ENCODE measurements around the gene GPX4. TPM values are rescaled to one million over a fixed set of nuclear protein-coding genes. Genes with fewer than 3 reads are reported as not detected.

The GPX4 gene, protein sequence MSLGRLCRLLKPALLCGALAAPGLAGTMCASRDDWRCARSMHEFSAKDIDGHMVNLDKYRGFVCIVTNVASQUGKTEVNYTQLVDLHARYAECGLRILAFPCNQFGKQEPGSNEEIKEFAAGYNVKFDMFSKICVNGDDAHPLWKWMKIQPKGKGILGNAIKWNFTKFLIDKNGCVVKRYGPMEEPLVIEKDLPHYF
- 100 to 1,000 TPM; 370 to 717 (median 484) TPM for total RNA-seq

DNA sequence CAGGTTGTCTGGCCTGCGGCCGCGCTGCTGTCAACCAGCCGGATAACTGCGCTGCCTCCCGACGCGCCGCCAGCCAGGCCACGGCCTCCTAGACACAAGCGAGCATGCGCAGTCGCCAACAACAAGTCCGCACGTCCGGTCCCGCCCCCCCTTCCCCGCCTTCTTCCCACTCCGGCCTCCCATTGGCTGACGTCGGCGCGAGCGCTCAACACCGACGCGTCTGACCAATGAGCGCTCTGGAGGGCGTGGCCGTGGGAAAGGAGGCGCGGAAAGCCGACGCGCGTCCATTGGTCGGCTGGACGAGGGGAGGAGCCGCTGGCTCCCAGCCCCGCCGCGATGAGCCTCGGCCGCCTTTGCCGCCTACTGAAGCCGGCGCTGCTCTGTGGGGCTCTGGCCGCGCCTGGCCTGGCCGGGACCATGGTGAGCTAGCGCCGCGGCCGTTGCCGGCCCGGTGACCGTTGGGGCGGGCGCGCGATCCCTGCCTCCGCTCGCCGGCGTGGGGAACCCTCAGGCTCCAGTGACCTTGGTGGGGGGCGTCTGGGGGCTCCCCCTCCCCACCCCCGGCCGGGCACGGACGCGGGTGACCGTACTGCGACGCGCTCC is at the start of gene GPX4:
Gene GPX4, plus strand, starts transcription at position 287 of the 603 bp plus-strand sequence. Its CDS starts 50 bp downstream, at position 337.
- peak within 1 kb of the TSS; percentile 77 to 96 (median 86) for H3K4me3 ChIP-seq
- H3K9me3 ChIP-seq, result no peaks in the 10 kb centered on the region
- H3K4me1 ChIP-seq, result peaks cover 59 to 79% (median 71%) of the 10 kb centered on the region in 4 donors
- DNase-seq (peak; percentile 98), ATAC-seq (ENCODE audit: low FRiP score in 2 of 2) (peak; percentile 90 to 93)
- H3K36me3 ChIP-seq, result peaks cover 13 to 32% (median 32%) of the 10 kb centered on the region in 4 donors
- no peaks in the 10 kb centered on the region for H3K27me3 ChIP-seq
- H3K27ac ChIP-seq, result peak within 1 kb of the TSS; percentile 96 to 100 (median 97)
- 0 to 3% methylated on average over 6 to 23 of the region's 75 CpGs for WGBS, 2 donors
- TF ChIP-seq EP300 (IDR thresholded peaks at IDR 0.05) (peak in 1 of 4 donors; percentile 76), POLR2AphosphoS5 (IDR thresholded peaks at IDR 0.05) (peak; percentile 92 to 97), POLR2A (IDR thresholded peaks at IDR 0.05) (peak in 3 of 4 donors; percentile 94 to 99 (median 98))
- TF ChIP-seq, protein P1, sequence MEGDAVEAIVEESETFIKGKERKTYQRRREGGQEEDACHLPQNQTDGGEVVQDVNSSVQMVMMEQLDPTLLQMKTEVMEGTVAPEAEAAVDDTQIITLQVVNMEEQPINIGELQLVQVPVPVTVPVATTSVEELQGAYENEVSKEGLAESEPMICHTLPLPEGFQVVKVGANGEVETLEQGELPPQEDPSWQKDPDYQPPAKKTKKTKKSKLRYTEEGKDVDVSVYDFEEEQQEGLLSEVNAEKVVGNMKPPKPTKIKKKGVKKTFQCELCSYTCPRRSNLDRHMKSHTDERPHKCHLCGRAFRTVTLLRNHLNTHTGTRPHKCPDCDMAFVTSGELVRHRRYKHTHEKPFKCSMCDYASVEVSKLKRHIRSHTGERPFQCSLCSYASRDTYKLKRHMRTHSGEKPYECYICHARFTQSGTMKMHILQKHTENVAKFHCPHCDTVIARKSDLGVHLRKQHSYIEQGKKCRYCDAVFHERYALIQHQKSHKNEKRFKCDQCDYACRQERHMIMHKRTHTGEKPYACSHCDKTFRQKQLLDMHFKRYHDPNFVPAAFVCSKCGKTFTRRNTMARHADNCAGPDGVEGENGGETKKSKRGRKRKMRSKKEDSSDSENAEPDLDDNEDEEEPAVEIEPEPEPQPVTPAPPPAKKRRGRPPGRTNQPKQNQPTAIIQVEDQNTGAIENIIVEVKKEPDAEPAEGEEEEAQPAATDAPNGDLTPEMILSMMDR (IDR thresholded peaks at IDR 0.05), result no peak

DNA sequence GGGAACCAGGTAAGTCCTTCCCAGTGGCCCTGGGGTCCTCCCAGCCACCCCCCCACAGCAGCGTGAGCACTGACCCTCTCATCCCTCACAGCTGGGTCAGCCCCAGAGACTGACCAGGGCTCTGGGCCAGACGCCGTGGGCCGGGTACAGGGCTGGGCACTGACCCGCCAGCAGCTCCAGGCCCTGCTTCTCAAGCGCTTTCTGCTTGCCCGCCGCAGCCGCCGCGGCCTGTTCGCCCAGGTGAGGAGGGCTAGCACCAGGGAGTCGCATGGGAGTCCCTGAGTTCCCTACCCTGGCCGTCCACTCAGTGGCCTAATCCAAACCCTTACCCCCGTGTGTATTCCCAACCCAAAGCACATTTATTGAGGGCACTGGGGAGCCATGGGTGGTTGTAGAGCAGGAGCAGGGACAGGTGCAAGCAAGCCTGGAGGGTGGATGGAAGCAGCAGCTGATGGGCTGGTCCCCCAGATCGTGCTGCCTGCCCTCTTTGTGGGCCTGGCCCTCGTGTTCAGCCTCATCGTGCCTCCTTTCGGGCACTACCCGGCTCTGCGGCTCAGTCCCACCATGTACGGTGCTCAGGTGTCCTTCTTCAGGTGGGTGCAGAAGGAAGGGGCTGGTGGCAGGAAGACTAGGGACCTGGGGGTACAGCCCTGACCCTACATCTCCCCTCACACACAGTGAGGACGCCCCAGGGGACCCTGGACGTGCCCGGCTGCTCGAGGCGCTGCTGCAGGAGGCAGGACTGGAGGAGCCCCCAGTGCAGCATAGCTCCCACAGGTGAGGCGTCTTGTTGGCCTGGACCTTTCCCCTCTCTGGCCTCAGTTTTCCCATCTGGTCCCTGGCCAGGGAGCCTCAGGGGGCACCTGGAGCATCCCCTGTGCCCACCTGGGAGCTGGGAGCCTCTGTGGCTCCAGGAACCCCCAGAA is 49.4 kb upstream of the GPX4 start:
- no peak overlapping the region for H3K27ac ChIP-seq
- no peak for ATAC-seq (ENCODE audit: low FRiP score in 2 of 2)
- no peak overlapping the region for H3K4me3 ChIP-seq
- 94% methylated on average over 20 to 28 of the region's 28 CpGs for WGBS, 2 donors
- peaks cover 0 to 23% (median 3%) of the 10 kb centered on the region in 4 donors for H3K36me3 ChIP-seq
- no peaks in the 10 kb centered on the region for H3K27me3 ChIP-seq
- TF ChIP-seq POLR2AphosphoS5 (IDR thresholded peaks at IDR 0.05) (no peak), POLR2A (IDR thresholded peaks at IDR 0.05) (no peak), EP300 (IDR thresholded peaks at IDR 0.05) (no peak)
- TF ChIP-seq, protein P1 (IDR thresholded peaks at IDR 0.05), result no peak
- H3K4me1 ChIP-seq, result no peaks in the 10 kb centered on the region
- H3K9me3 ChIP-seq, result peaks cover 17 to 28% (median 22%) of the 10 kb centered on the region in 4 donors
- peak in 1 of 2 donors; percentile 81 for DNase-seq

DNA sequence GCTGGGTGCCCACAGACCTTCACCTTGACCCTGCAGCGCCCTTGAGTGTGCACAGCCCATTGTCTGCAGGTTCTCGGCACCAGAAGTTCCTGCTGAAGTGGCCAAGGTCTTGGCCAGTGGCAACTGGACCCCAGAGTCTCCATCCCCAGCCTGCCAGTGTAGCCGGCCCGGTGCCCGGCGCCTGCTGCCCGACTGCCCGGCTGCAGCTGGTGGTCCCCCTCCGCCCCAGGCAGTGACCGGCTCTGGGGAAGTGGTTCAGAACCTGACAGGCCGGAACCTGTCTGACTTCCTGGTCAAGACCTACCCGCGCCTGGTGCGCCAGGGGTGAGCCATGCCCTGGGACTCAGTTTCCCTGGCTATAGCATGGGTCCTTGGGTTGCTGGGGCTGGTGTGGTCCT is 48.8 kb upstream of the GPX4 start:
- H3K27me3 ChIP-seq, result no peaks in the 10 kb centered on the region
- H3K9me3 ChIP-seq, result peaks cover 17 to 28% (median 22%) of the 10 kb centered on the region in 4 donors
- no peaks in the 10 kb centered on the region for H3K4me1 ChIP-seq
- ATAC-seq (ENCODE audit: low FRiP score in 2 of 2) (no peak), DNase-seq (peak in 1 of 2 donors; percentile 78)
- 92 to 95% methylated on average over 4 to 6 of the region's 14 CpGs for WGBS, 2 donors
- H3K4me3 ChIP-seq, result no peak overlapping the region
- peaks cover 0 to 23% (median 3%) of the 10 kb centered on the region in 4 donors for H3K36me3 ChIP-seq
- H3K27ac ChIP-seq, result no peak overlapping the region
- TF ChIP-seq EP300 (IDR thresholded peaks at IDR 0.05) (no peak), POLR2AphosphoS5 (IDR thresholded peaks at IDR 0.05) (no peak), POLR2A (IDR thresholded peaks at IDR 0.05) (no peak)
- TF ChIP-seq, protein P1 (IDR thresholded peaks at IDR 0.05), result no peak

DNA sequence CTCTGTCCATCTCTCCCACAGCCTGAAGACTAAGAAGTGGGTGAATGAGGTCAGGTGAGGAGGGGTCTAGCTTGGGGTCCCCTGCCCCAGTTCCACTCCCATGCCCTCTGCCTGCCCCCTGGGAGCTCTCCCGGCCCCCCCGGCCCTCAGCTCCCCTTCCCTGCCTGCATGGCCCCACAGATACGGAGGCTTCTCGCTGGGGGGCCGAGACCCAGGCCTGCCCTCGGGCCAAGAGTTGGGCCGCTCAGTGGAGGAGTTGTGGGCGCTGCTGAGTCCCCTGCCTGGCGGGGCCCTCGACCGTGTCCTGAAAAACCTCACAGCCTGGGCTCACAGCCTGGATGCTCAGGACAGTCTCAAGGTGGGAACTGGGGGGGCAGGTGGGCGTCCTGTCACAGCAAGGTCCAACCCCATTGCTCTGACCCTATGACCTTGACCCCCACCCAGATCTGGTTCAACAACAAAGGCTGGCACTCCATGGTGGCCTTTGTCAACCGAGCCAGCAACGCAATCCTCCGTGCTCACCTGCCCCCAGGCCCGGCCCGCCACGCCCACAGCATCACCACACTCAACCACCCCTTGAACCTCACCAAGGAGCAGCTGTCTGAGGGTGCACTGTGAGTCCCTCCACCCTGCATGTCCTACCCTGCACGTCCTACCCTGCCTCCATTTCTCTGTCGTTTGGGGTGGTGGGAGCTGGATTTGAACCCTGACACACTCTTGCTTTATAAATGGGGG is 47.7 kb upstream of the GPX4 start:
- ATAC-seq (ENCODE audit: low FRiP score in 2 of 2) (no peak), DNase-seq (peak in 1 of 2 donors; percentile 62)
- Histone ChIP-seq H3K4me3 (no peak overlapping the region), H3K36me3 (peaks cover 0 to 23% (median 3%) of the 10 kb centered on the region in 4 donors), H3K27ac (no peak overlapping the region), H3K4me1 (no peaks in the 10 kb centered on the region), H3K9me3 (peaks cover 17 to 28% (median 22%) of the 10 kb centered on the region in 4 donors), H3K27me3 (no peaks in the 10 kb centered on the region)
- TF ChIP-seq POLR2A (IDR thresholded peaks at IDR 0.05), result no peak
- TF ChIP-seq POLR2AphosphoS5 (IDR thresholded peaks at IDR 0.05), result no peak
- no peak for TF ChIP-seq EP300 (IDR thresholded peaks at IDR 0.05)
- TF ChIP-seq, protein P1 (IDR thresholded peaks at IDR 0.05), result no peak
- 97 to 98% methylated on average over 9 to 18 of the region's 20 CpGs for WGBS, 2 donors
